Upper lobe of left lung (tissue), 6 donors: ENCODE results near the gene DCDC2. TPM values are rescaled to one million over a fixed set of nuclear protein-coding genes. Genes with fewer than 3 reads are reported as not detected.
"Not testable (repeated sequence)": the region's sequence is repeated elsewhere in the genome, so short reads cannot be mapped to it uniquely, and the experiment has no call there.

Experiments
- ATAC-seq, 2 donors: fragments of 200-7000 bp; cut with Tn5 transposase; one replicate each; pipeline ENCODE4 v1.9.1; 2022; ENCODE audit warnings: mild to moderate bottlenecking in 2 of 2, moderate library complexity in 2 of 2; ENCODE audit not compliant: low FRiP score in 2 of 2
- DNase-seq, 2 donors: peaks; one replicate each; pipeline ENCODE4 v3.0.0-alpha.2; 2019 to 2020
- H3K27ac ChIP-seq, 4 donors: fragments of 200-600 bp; sonication (generic); one replicate each; pipeline ENCODE4 v1.5.1; 2016 to 2019
- H3K27me3 ChIP-seq, 4 donors: fragments of 200-600 bp; sonication (generic); one replicate each; pipeline ENCODE4 v1.5.1; 2017 to 2019
- H3K36me3 ChIP-seq, 4 donors: fragments of 200-600 bp; sonication (generic); one replicate each; pipeline ENCODE4 v1.5.1; 2016 to 2019
- H3K4me1 ChIP-seq, 4 donors: fragments of 200-600 bp; sonication (generic); one replicate each; pipeline ENCODE4 v1.5.1; 2018 to 2019
- H3K4me3 ChIP-seq, 4 donors: fragments of 200-600 bp; sonication (generic); one replicate each; pipeline ENCODE4 v1.5.1; 2017 to 2019; ENCODE audit warnings: mild to moderate bottlenecking in 2 of 4, moderate library complexity in 1 of 4
- H3K9me3 ChIP-seq, 4 donors: fragments of 200-600 bp; sonication (generic); one replicate each; pipeline ENCODE4 v1.5.1; 2018 to 2019
- CTCF ChIP-seq, 6 experiments: fragments of 450-650 bp in 4 of 6; fragments of 200-600 bp in 2 of 6; sonication (generic) in 2 of 6; IDR thresholded peaks; one replicate each; pipeline ENCODE4 v1.5.1; 2016 to 2019; ENCODE audit warnings: antibody characterized with exemption in 6 of 6
- EP300 ChIP-seq, 4 donors: sonication (generic); formaldehyde crosslinking; IDR thresholded peaks; one replicate each; pipeline ENCODE4 v1.5.1; 2017; ENCODE audit warnings: antibody characterized with exemption in 4 of 4, control low read depth in 2 of 4
- POLR2A ChIP-seq, 4 donors: fragments of 450-650 bp; IDR thresholded peaks; one replicate each; pipeline ENCODE4 v1.5.1; 2016 to 2017; ENCODE audit warnings: antibody characterized with exemption in 4 of 4, mild to moderate bottlenecking in 2 of 4
- POLR2AphosphoS5 ChIP-seq, 2 donors: sonication (generic); formaldehyde crosslinking; IDR thresholded peaks; one replicate each; pipeline ENCODE4 v1.5.1; 2017; ENCODE audit warnings: antibody characterized with exemption in 2 of 2
- WGBS, 2 donors: methylation state at CpG; one replicate each; pipeline ENCODE4 v1.1.5; 2017 to 2018; 5-methylcytosine and 5-hydroxymethylcytosine counted together
- total RNA-seq, 6 donors: library from RNA; depleted of rRNA in 4 of 6; stranded (reverse); fragments of >200 nt in 4 of 6; gene quantifications; one replicate each; pipeline versions ENCODE4 v1.1.0 to v1.2.1, GENCODE V29; 2016 to 2021
- donor health status: DM: no; HTN: no; CAD: no; lungs with moderate emphysema.
- donor health status: DM: no; HTN: yes; CAD: no; lungs with severe emphysema.

Gene DCDC2
- total RNA-seq, 6 donors from 2014 or later, result 7.1 to 9.4 (median 7.8) TPM

- no peak for DNase-seq
- WGBS, 2 donors, result 70 to 78% methylated on average over 3 of the region's 3 CpGs
- no peak for ATAC-seq
- H3K27me3 ChIP-seq, result no peaks in the 10 kb centered on the region
- no peak overlapping the region for H3K4me3 ChIP-seq
- TF ChIP-seq EP300 (IDR thresholded peaks at IDR 0.05) (no peak), POLR2A (IDR thresholded peaks at IDR 0.05) (no peak), CTCF (IDR thresholded peaks at IDR 0.05) (no peak), POLR2AphosphoS5 (IDR thresholded peaks at IDR 0.05) (no peak)
- H3K27ac ChIP-seq, result no peak overlapping the region
- H3K9me3 ChIP-seq, result no peaks in the 10 kb centered on the region
- H3K36me3 ChIP-seq, result no peaks in the 10 kb centered on the region
- H3K4me1 ChIP-seq, result no peaks in the 10 kb centered on the region
Observed at GRCh38 chr6:24219670-24220069, 138.2 kb downstream of the DCDC2 start.

GRCh38 chr6:24214984-24215383 is 142.9 kb downstream of the DCDC2 start:
- DNase-seq (no peak), ATAC-seq (no peak)
- Histone ChIP-seq H3K4me3 (no peak overlapping the region), H3K36me3 (no peaks in the 10 kb centered on the region), H3K27ac (no peak overlapping the region), H3K4me1 (no peaks in the 10 kb centered on the region), H3K9me3 (no peaks in the 10 kb centered on the region), H3K27me3 (no peaks in the 10 kb centered on the region)
- 76 to 84% methylated on average over 5 of the region's 5 CpGs for WGBS, 2 donors
- TF ChIP-seq POLR2AphosphoS5 (IDR thresholded peaks at IDR 0.05) (no peak), POLR2A (IDR thresholded peaks at IDR 0.05) (no peak), CTCF (IDR thresholded peaks at IDR 0.05) (no peak), EP300 (IDR thresholded peaks at IDR 0.05) (no peak)

GRCh38 chr6:24207413-24207812 is 150.4 kb downstream of the DCDC2 start:
- Histone ChIP-seq H3K4me3 (no peak overlapping the region), H3K27ac (no peak overlapping the region), H3K9me3 (no peaks in the 10 kb centered on the region), H3K27me3 (no peaks in the 10 kb centered on the region), H3K36me3 (no peaks in the 10 kb centered on the region), H3K4me1 (no peaks in the 10 kb centered on the region)
- 85 to 88% methylated on average over 4 of the region's 4 CpGs for WGBS, 2 donors
- DNase-seq, result no peak
- TF ChIP-seq POLR2AphosphoS5 (IDR thresholded peaks at IDR 0.05) (no peak), POLR2A (IDR thresholded peaks at IDR 0.05) (no peak), EP300 (IDR thresholded peaks at IDR 0.05) (no peak), CTCF (IDR thresholded peaks at IDR 0.05) (no peak)
- ATAC-seq, result no peak

GRCh38 chr6:24205020-24205492 is 152.8 kb downstream of the DCDC2 start:
- Histone ChIP-seq H3K27ac (no peak overlapping the region), H3K9me3 (no peaks in the 10 kb centered on the region), H3K4me1 (no peaks in the 10 kb centered on the region), H3K27me3 (no peaks in the 10 kb centered on the region), H3K36me3 (no peaks in the 10 kb centered on the region), H3K4me3 (no peak overlapping the region)
- TF ChIP-seq POLR2AphosphoS5 (IDR thresholded peaks at IDR 0.05), result no peak
- peak; percentile 20 to 60 (median 46) for TF ChIP-seq CTCF (IDR thresholded peaks at IDR 0.05)
- no peak for TF ChIP-seq POLR2A (IDR thresholded peaks at IDR 0.05)
- TF ChIP-seq EP300 (IDR thresholded peaks at IDR 0.05), result no peak
- 9% methylated on average over 4 of the region's 4 CpGs for WGBS, 2 donors
- ATAC-seq (peak in 1 of 2 donors; percentile 28), DNase-seq (no peak)

- WGBS, 2 donors, result 90 to 95% methylated on average over 3 of the region's 3 CpGs
- H3K9me3 ChIP-seq, H3K4me1 ChIP-seq, H3K27ac ChIP-seq, ATAC-seq, DNase-seq, H3K27me3 ChIP-seq, H3K36me3 ChIP-seq, H3K4me3 ChIP-seq: not testable (repeated sequence)
Observed at GRCh38 chr6:24204113-24204512, 153.7 kb downstream of the DCDC2 start.
